ENCODE results near the gene TTYH2.

GRCh38 chr17:74241847-74242246, 28.5 kb downstream of the TTYH2 start:
- no peak for TF ChIP-seq CTCF (IDR thresholded peaks at IDR 0.05; ENCODE audit: low read depth, low read length)
- TF ChIP-seq MAX (IDR thresholded peaks at IDR 0.05; ENCODE audit: low read depth, low read length): no peak
- no peak for TF ChIP-seq POLR2A (IDR thresholded peaks at IDR 0.05; ENCODE audit: extremely low read depth, insufficient read length)

Measured in NB4 (cell line).